Measurements from ENCODE around the gene HOXC9.

The HOXC9 gene

GRCh38 chr12:54002278-54002914 lies 2.4 kb downstream of the HOXC9 start:
- DNase-seq (ENCODE audit: low read depth) = no peak

DNA sequence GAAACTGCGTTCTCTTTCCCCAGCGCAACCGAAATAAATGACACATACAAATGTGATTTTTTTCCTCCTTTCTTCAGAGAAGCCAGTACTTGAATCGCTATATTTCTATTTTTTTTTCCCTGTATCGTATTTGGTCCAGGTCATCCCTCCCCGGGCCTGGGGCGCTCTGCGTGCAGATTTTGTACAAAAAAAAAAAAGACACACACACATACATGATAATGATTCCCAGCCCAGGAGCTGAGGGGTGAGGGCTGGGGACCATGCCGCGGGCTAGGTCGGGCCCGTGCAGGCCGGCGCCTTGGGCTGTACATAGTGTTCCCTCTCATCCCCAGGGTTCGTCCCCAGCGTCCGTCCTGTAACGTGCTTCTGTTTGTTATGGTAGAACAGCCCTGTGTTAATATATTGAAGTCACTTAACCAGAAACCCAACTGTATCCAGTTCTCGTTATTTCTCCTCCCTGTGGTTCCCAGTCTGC lies 3.0 kb downstream of the HOXC9 start:
- DNase-seq (ENCODE audit: low read depth) = no peak

DNA sequence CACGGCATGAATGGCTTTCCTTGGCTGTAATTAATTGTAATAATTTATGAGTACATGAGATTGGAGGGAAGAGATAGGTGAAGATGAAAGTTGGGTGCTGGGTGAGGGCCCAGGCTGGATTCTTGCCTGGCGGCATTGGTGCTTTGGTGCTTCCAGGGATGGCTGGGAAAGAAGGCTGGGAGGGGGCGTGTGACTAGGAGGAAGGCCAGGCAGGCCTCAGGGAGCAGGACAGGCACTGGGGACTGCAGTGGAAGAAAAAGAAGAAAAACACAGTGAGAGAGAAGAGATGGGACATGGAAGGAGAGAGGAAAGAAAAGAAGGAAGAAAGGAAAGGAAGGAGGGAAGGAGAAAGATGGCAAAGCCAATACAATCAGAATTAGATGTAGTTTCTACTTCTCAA lies 3.7 kb downstream of the HOXC9 start:
- DNase-seq (ENCODE audit: low read depth) = no peak

DNA sequence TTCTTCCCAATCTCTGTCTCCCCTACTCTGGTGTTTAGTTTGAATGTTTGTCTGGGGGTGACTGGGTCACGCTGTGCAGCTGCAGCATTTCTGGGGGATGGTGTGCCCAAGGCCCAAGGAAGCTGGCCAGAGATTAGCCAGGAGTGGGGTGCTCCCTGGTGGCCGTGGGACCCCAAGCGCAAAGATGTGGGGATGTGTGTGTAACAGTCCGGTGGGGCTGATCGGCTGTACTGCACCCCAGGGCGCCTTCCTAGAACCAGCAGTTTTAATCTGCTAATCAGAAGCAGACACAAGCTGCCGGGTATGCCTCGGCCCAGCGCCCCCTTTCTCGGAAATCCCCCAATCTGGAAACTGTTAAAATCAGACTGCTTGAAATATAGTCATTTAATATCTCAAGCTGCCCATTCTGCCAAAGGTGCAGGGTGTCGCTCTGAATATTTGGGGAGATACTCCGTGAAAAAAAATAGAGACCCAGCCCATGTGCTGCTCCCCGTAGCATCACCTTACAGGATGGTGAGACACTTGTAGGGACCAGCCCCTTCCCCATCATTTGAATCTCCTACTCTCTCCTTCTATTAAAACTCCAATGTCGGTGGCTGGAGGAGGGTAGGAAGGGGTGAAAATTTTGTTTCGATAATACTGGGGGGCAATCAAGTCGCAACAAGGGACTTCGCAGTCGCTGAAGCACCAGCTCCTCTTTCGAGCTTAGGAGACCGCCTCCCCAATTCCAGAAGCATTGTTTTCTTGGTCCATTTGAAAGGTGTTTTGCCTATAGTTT lies 4.3 kb downstream of the HOXC9 start:
- DNase-seq (ENCODE audit: low read depth) = no peak

- DNase-seq (ENCODE audit: low read depth) = no peak
Measured at GRCh38 chr12:54004841-54005530, 5.0 kb downstream of the HOXC9 start.

GRCh38 chr12:54005531-54005852 lies 5.5 kb downstream of the HOXC9 start:
- DNase-seq (ENCODE audit: low read depth) = no peak

DNA sequence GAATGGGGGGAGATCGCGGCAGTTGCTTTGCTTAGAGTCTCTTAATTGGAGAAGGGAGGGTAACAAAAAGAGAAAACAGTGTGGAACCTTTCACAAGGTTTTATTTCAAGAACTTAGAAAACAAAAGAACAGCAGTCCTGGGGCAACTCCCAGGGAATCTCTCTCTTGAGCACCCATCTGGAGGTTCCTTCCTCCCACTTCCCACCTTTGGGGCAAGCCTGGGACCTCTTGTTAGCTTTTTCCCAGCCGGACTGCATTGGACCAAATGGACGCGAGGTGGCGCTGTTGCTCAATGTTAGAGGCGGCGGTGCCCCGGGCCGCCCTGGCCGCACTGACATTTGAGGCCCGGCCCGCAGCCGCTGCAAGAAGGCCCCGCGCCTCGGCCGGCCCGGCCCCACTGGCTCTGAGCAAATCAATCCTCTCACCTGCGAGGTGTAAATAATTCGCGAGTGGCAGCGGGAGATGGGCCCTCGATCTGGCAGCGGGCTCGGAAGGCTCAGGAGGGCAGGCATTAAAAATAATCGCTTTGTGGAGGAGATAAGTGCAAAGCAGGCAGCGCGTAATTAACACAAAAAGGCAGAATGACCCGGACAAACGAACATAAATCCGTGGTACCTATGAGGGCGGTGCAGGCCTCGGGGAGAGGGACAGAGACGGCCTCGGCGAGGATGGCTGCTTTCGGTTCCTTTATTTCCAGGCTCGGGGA lies 6.0 kb downstream of the HOXC9 start:
- peak; percentile 61 for DNase-seq (ENCODE audit: low read depth)

GRCh38 chr12:54006559-54007220 lies 6.7 kb downstream of the HOXC9 start:
- DNase-seq (ENCODE audit: low read depth) = no peak

DNA sequence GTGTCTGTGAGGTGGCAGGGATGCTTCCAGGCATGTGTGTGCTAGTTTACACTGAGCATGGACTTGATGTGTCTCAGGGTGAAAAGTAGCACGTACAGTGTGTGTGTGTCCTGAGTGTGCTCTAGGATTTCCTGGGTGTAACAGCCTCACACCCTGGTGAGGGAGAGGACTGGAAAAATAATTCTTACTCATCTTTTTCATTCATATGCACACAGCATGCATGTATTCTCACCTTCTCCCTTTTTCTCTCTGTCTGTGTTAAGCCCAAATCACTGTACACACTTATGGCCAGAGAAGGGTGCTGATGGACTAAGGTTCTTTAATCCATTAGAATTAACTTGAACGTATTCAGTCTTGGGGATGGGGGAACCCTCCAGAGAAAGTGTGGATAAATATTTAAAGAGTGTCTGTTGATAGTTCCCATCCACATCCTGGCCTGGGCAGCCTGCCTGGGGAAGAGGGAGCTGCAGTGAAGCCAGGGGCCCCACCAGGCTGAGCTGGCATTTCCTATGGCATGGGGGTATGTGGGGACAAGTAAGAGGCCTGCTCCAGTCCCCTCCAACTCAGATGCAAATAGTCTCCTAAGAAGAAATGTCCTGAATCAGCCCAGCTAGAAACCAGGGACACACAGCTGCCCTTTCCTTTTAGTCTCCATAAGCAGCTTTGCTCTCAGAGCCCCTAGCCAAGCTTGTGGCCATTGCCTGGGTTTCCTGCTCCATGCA lies 7.7 kb downstream of the HOXC9 start:
- no peak for DNase-seq (ENCODE audit: low read depth)

DNA sequence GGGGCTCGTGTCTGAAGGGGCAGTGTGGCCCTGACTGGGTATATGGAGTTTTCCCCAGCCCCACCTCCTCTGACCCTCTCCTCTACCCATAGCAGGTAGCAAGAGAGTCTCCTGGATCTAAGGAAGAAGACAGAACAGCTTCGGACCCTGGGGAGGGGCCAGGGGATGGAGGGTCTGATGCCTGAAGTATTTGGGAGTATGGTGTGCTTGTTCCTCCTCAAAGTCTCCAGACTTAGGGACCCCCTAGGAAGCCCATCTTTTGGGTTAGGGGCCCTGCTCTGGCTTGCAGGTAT lies 8.2 kb downstream of the HOXC9 start:
- no peak for DNase-seq (ENCODE audit: low read depth)

- DNase-seq (ENCODE audit: low read depth) = peak; percentile 17
Measured at GRCh38 chr12:54009171-54010052, 9.5 kb downstream of the HOXC9 start.

- DNase-seq (ENCODE audit: low read depth) = no peak
Measured at GRCh38 chr12:54010053-54010971, 10.4 kb downstream of the HOXC9 start.

- no peak for DNase-seq (ENCODE audit: low read depth)
Measured at GRCh38 chr12:54010972-54011664, 11.2 kb downstream of the HOXC9 start.

GRCh38 chr12:54011665-54012532 lies 11.9 kb downstream of the HOXC9 start:
- DNase-seq (ENCODE audit: low read depth) = no peak

DNA sequence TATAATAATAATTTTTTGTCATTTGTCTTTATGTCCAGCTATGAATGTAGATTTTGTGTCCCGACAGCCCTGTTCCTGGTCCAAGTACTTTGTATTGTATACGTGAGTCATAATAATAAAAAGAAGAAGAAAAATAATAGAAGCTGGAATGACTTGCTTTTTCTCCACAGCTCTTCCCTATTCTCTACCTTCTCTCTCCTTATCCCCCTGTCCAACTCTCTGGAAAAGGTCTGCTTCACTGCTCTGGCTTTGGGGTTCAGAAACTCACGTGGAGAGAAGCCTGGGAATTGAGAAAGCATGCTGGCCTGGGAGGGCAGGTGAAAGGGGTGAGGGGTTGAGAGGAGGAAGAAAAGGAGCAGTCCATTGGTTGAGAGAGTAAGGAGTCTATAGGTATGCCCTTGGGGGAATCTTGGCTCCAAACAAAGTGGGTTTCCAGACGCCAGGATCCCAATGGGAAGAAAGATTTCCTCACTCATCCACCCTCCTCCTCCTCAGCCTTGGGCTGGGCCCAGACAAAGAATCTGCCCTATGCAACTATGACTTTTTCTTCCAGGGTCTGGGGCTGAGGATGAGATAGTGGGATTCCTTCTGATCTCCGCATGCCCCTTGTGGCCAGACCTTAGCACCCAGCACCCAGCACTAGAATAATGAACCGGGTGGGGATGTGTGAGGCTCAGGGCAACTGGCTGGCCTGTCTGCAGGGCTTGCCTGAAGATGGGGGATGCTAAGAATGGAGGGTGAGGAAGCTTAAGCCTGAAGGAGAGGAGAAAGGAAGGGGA lies 12.9 kb downstream of the HOXC9 start:
- no peak for DNase-seq (ENCODE audit: low read depth)

- DNase-seq (ENCODE audit: low read depth) = no peak
Measured at GRCh38 chr12:54014377-54015017, 14.5 kb downstream of the HOXC9 start.

All from iris pigment epithelial cell (primary cell).